Activated CD8-positive, alpha-beta memory T cell treated with anti-CD3 and anti-CD28 coated beads for 4 hours (primary cell): Measurements from ENCODE around the gene AK3.
"Not testable (repeated sequence)": the region's sequence is repeated elsewhere in the genome, so short reads cannot be mapped to it uniquely, and the experiment has no call there.

Source experiments
- DNase-seq, 2 donors: peaks; one replicate each; pipeline ENCODE4 v3.0.0-alpha.2; 2020; ENCODE audit warnings: low read depth in 2 of 2

The AK3 gene

GRCh38 chr9:4740638-4741364 is at the start of gene AK3:
TSS of gene AK3 (minus strand) at chr9:4741202. CDS start at chr9:4741087, 115 bp downstream.
- DNase-seq: peak; percentile 70 to 73

GRCh38 chr9:4788703-4789102 is 47.7 kb upstream of the AK3 start:
- no peak for DNase-seq

GRCh38 chr9:4787876-4788275 is 46.9 kb upstream of the AK3 start:
- DNase-seq: no peak

- no peak for DNase-seq
Measured at GRCh38 chr9:4786599-4786998, 45.6 kb upstream of the AK3 start.

GRCh38 chr9:4784403-4784802 is 43.4 kb upstream of the AK3 start:
- DNase-seq: no peak

GRCh38 chr9:4783191-4783590 is 42.2 kb upstream of the AK3 start:
- DNase-seq: not testable (repeated sequence)

- DNase-seq: no peak
Measured at GRCh38 chr9:4781408-4781807, 40.4 kb upstream of the AK3 start.

GRCh38 chr9:4780651-4781050 is 39.6 kb upstream of the AK3 start:
- DNase-seq: no peak

GRCh38 chr9:4774958-4775357 is 34.0 kb upstream of the AK3 start:
- DNase-seq: not testable (repeated sequence)

GRCh38 chr9:4774209-4774608 is 33.2 kb upstream of the AK3 start:
- no peak for DNase-seq

- no peak for DNase-seq
Measured at GRCh38 chr9:4771788-4772187, 30.8 kb upstream of the AK3 start.

- DNase-seq: no peak
Measured at GRCh38 chr9:4769321-4770080, 28.5 kb upstream of the AK3 start.

GRCh38 chr9:4768681-4769080 is 27.7 kb upstream of the AK3 start:
- no peak for DNase-seq

GRCh38 chr9:4764033-4764432 is 23.0 kb upstream of the AK3 start:
- DNase-seq: no peak

- DNase-seq: no peak
Measured at GRCh38 chr9:4762886-4763541, 22.0 kb upstream of the AK3 start.

- DNase-seq: peak; percentile 59 to 64
Measured at GRCh38 chr9:4762108-4762885, 21.3 kb upstream of the AK3 start.

- no peak for DNase-seq
Measured at GRCh38 chr9:4760122-4760521, 19.1 kb upstream of the AK3 start.

- no peak for DNase-seq
Measured at GRCh38 chr9:4756420-4756819, 15.4 kb upstream of the AK3 start.

- no peak for DNase-seq
Measured at GRCh38 chr9:4755026-4755609, 14.1 kb upstream of the AK3 start.

GRCh38 chr9:4754530-4754929 is 13.5 kb upstream of the AK3 start:
- DNase-seq: not testable (repeated sequence)

GRCh38 chr9:4750023-4750673 is 9.1 kb upstream of the AK3 start:
- DNase-seq: no peak
